Gastrocnemius medialis (tissue), 4 donors: ENCODE results near the gene ELOVL4. TPM values are rescaled to one million over a fixed set of nuclear protein-coding genes. Genes with fewer than 3 reads are reported as not detected.

Source experiments
- ATAC-seq, 2 donors: fragments of 150-250 bp; one replicate each; pipeline ENCODE4 v1.9.1; 2016
- DNase-seq, 2 donors: peaks; one replicate each; pipeline ENCODE4 v3.0.0-alpha.2; 2019
- H3K27ac ChIP-seq, 4 donors: fragments of 200-600 bp; sonication (generic); 1 replicate in 1 of 4; 2 replicates in 3 of 4; pipeline ENCODE4 v1.5.1; 2016 to 2018; ENCODE audit warnings: mild to moderate bottlenecking in 2 of 4, moderate library complexity in 1 of 4
- H3K27me3 ChIP-seq, 3 donors: fragments of 200-600 bp; sonication (generic) in 2 of 3; 1 replicate in 1 of 3; 2 replicates in 2 of 3; pipeline versions ENCODE4 v1.5.1 to v1.6.0; 2016 to 2019; ENCODE audit warnings: mild to moderate bottlenecking in 1 of 3, moderate library complexity in 1 of 3
- H3K36me3 ChIP-seq, 2 donors: fragments of 200-600 bp; sonication (generic) in 1 of 2; one replicate each; pipeline ENCODE4 v1.5.1; 2017 to 2018
- H3K4me1 ChIP-seq, 2 donors: fragments of 200-600 bp; sonication (generic) in 1 of 2; one replicate each; pipeline ENCODE4 v1.5.1; 2016 to 2017; ENCODE audit warnings: mild to moderate bottlenecking in 2 of 2
- H3K4me3 ChIP-seq, 4 donors: fragments of 200-600 bp; sonication (generic) in 3 of 4; 1 replicate in 1 of 4; 2 replicates in 3 of 4; pipeline ENCODE4 v1.5.1; 2016 to 2019; ENCODE audit warnings: mild to moderate bottlenecking in 2 of 4
- H3K9me3 ChIP-seq, 3 donors: fragments of 200-600 bp; sonication (generic) in 2 of 3; 1 replicate in 1 of 3; 2 replicates in 2 of 3; pipeline ENCODE4 v1.5.1; 2016 to 2019
- CTCF ChIP-seq, 5 experiments: fragments of 450-650 bp in 3 of 5; fragments of 200-600 bp in 2 of 5; sonication (generic) in 2 of 5; IDR thresholded peaks in 4 of 5; conservative IDR thresholded peaks in 1 of 5; 1 replicate in 4 of 5; 2 replicates in 1 of 5; pipeline ENCODE4 v1.5.1; 2016 to 2019; ENCODE audit warnings: antibody characterized with exemption in 5 of 5, mild to moderate bottlenecking in 3 of 5, moderate library complexity in 3 of 5
- POLR2A ChIP-seq, 2 donors: fragments of 450-650 bp; IDR thresholded peaks; one replicate each; pipeline ENCODE4 v1.6.1; 2017; ENCODE audit warnings: antibody characterized with exemption in 2 of 2, mild to moderate bottlenecking in 2 of 2, moderate library complexity in 2 of 2
- in situ Hi-C, 4 donors: fragments of 200-750 bp; cut with MboI; loops; one replicate each; pipeline versions ENCODE4 v1.15.0 to v1.8.0; 2017; ENCODE audit warnings: low sequenced_read_pairs in 4 of 4
- intact Hi-C: fragments of 100-400 bp; cut with DNase I; formaldehyde crosslinking; loops from one replicate; pipeline ENCODE4 v1.15.1; 2023; ENCODE audit warnings: low total_unique reads
- total RNA-seq, 4 donors: library from RNA; depleted of rRNA; stranded (reverse); fragments of >200 nt; gene quantifications; one replicate each; pipeline versions ENCODE4 v1.1.0 to v1.2.3, GENCODE V29; 2016

ELOVL4 gene
- total RNA-seq, 4 donors from 2014 or later, result 0.15 TPM; not detected in 3

DNA sequence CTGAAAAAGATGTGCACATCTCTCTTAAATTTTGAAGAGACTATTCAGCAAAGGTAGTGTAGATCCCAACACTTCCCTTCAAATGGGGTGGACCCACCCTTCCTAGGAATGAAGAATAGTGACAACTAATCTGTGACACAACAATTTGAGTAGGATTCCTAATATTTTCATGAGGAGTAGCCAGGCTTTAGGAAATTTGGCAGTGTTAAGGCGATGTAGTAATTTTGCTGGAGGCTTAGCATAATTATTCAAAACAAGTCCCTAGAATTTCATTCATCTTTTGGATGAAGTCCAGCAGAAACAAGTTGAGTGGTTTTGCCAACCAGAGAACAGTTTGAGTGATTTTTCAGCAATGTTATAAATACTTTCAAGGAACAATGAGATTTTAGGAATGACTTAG lies 52.4 kb downstream of the ELOVL4 start:
- no peaks in the 10 kb centered on the region for H3K27me3 ChIP-seq
- in situ Hi-C loops (no loop called here), intact Hi-C loops (no loop called here)
- H3K4me3 ChIP-seq, result no peak overlapping the region
- no peaks in the 10 kb centered on the region for H3K9me3 ChIP-seq
- no peak for DNase-seq
- H3K4me1 ChIP-seq, result no peaks in the 10 kb centered on the region
- no peak for ATAC-seq
- TF ChIP-seq POLR2A (IDR thresholded peaks at IDR 0.05) (no peak), CTCF (IDR thresholded peaks at IDR 0.05 in 4 of 5, conservative IDR thresholded peaks at IDR 0.05 in 1 of 5) (no peak)
- H3K36me3 ChIP-seq, result no peaks in the 10 kb centered on the region
- no peak overlapping the region for H3K27ac ChIP-seq

DNA sequence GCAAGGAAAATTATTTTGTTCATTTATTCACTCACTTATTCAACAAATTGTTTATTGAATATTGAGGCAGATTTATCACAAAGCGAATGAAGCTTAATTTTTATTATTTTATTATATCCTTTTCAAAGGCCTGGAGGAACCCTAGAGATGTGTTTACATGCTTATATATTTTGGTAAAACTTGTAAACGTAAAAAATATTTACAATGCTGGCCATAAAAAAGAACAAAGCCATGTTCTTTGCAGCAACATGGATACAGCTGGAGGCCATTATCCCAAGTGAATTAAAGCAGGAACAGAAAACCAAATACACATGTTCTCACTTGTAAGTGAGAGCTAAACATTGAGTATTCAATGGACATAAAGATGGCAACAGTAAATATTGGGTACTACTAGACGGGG lies 58.8 kb downstream of the ELOVL4 start:
- no peaks in the 10 kb centered on the region for H3K9me3 ChIP-seq
- no peaks in the 10 kb centered on the region for H3K36me3 ChIP-seq
- no peak overlapping the region for H3K27ac ChIP-seq
- in situ Hi-C loops (no loop called here), intact Hi-C loops (no loop called here)
- TF ChIP-seq POLR2A (IDR thresholded peaks at IDR 0.05), result no peak
- no peak for TF ChIP-seq CTCF (IDR thresholded peaks at IDR 0.05 in 4 of 5, conservative IDR thresholded peaks at IDR 0.05 in 1 of 5)
- no peaks in the 10 kb centered on the region for H3K4me1 ChIP-seq
- ATAC-seq (no peak), DNase-seq (no peak)
- no peak overlapping the region for H3K4me3 ChIP-seq
- no peaks in the 10 kb centered on the region for H3K27me3 ChIP-seq

GRCh38 chr6:79878142-79878748 lies 69.1 kb downstream of the ELOVL4 start:
- peak; percentile 42 to 49 for ATAC-seq
- in situ Hi-C loops, result no loop called here
- peaks cover 0 to 5% (median 0%) of the 10 kb centered on the region in 3 donors for H3K9me3 ChIP-seq

DNA sequence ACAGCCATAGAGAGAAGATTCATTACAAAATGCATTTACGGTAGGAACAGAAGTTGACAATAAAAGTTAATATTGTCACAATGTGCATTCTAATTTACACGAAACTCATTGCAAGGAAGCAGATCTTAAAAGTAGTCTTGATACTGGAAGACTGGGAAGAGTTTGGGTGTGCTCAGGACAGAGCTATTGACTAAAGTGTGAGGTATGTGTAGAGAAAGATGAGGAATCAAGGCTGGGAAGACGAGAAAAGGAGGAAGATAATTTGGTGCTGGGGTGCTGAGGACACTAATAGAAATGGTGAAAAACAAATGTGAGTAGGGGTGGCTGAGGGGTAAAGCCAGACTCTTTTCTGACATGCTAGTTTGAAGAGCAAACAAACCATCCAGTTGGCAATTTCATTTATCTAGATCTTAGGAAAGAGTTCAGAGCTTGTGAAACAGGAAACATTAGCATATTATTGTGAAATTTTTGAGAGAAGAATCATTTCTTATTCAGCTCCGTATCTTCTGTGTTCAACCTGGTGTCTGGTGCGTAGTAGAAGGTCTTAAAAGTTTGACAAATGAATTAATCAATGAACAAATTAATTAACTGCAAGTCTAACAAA lies 72.7 kb downstream of the ELOVL4 start:
- no peaks in the 10 kb centered on the region for H3K27me3 ChIP-seq
- H3K27ac ChIP-seq, result no peak overlapping the region
- H3K36me3 ChIP-seq, result no peaks in the 10 kb centered on the region
- no peak overlapping the region for H3K4me3 ChIP-seq
- H3K9me3 ChIP-seq, result no peaks in the 10 kb centered on the region
- no peak for ATAC-seq
- TF ChIP-seq POLR2A (IDR thresholded peaks at IDR 0.05) (no peak), CTCF (IDR thresholded peaks at IDR 0.05 in 4 of 5, conservative IDR thresholded peaks at IDR 0.05 in 1 of 5) (no peak)
- in situ Hi-C loops, result no loop called here
- intact Hi-C loops, result no loop called here
- H3K4me1 ChIP-seq, result peaks cover 0 to 4% of the 10 kb centered on the region in 2 donors
- no peak for DNase-seq

More at GRCh38 chr6:79878142-79878748, 69.1 kb downstream of the ELOVL4 start:
- TF ChIP-seq POLR2A (IDR thresholded peaks at IDR 0.05) (no peak), CTCF (IDR thresholded peaks at IDR 0.05 in 4 of 5, conservative IDR thresholded peaks at IDR 0.05 in 1 of 5) (no peak)
- H3K4me1 ChIP-seq, result no peaks in the 10 kb centered on the region
- no peak overlapping the region for H3K4me3 ChIP-seq
- no peak overlapping the region for H3K27ac ChIP-seq
- no peaks in the 10 kb centered on the region for H3K27me3 ChIP-seq
- intact Hi-C loops, result no loop called here
- peak; percentile 5 to 15 for DNase-seq
- H3K36me3 ChIP-seq, result no peaks in the 10 kb centered on the region
